IMR-90 (cell line): ENCODE data around the gene SNRK. TPM values are rescaled to one million over a fixed set of nuclear protein-coding genes. Genes with fewer than 3 reads are reported as not detected.

Experiments
- ATAC-seq: fragments of 200-7000 bp; cut with Tn5 transposase; 2 replicates; pipeline ENCODE4 v1.9.1; 2020; ENCODE audit warnings: low read depth, mild to moderate bottlenecking, moderate library complexity
- BruUV-seq: library from RNA; stranded (reverse); fragments of 400-500 nt; replicated peaks from 2 replicates; lab custom pipeline; 2021; lab: Mats Ljungman, UMichigan
- CTCF ChIA-PET: fragments of 300-600 bp; formaldehyde crosslinking; extraction: SDS; loops from one replicate; lab custom pipeline; 2021; ENCODE audit warnings: antibody characterized with exemption; lab: Yijun Ruan, JAX
- POLR2A ChIA-PET: fragments of 300-600 bp; sonication (Branson Sonifier 250); formaldehyde crosslinking; loops from one replicate; lab custom pipeline; 2022; ENCODE audit warnings: antibody characterized with exemption; ENCODE audit not compliant: unreplicated experiment; lab: Charles Lee
- DNase-seq: peaks from one replicate; pipeline ENCODE4 v3.0.0; 2013
- H2AFZ ChIP-seq: replicated peaks from 2 replicates; pipeline ENCODE3; 2013; ENCODE audit warnings: low read length, mild to moderate bottlenecking; ENCODE audit not compliant: poor library complexity
- H2AK5ac ChIP-seq: 2 replicates; pipeline ENCODE4 v1.6.1; 2013; ENCODE audit warnings: low read depth, low read length, inconsistent platforms
- H2AK9ac ChIP-seq: replicated peaks from 2 replicates; pipeline ENCODE3; 2013; ENCODE audit warnings: mild to moderate bottlenecking, low read depth, low read length, moderate library complexity; ENCODE audit not compliant: poor library complexity
- H2BK120ac ChIP-seq: 2 replicates; pipeline ENCODE4 v1.6.1; 2013; ENCODE audit warnings: low read depth, low read length, inconsistent platforms
- H2BK15ac ChIP-seq: 3 replicates; pipeline ENCODE4 v1.6.1; 2013; ENCODE audit warnings: low read depth, low read length, inconsistent platforms
- H2BK20ac ChIP-seq: 2 replicates; pipeline ENCODE4 v1.6.1; 2013; ENCODE audit warnings: low read depth, mild to moderate bottlenecking, inconsistent platforms, low read length, moderate library complexity
- H2BK5ac ChIP-seq: 2 replicates; pipeline ENCODE4 v1.6.1; 2013; ENCODE audit warnings: mild to moderate bottlenecking, low read depth, low read length, inconsistent platforms; ENCODE audit not compliant: poor library complexity, severe bottlenecking
- H3K14ac ChIP-seq: replicated peaks from 2 replicates; pipeline ENCODE4 v1.6.1; 2013; ENCODE audit warnings: low read depth, low read length, inconsistent platforms
- H3K18ac ChIP-seq: 2 replicates; pipeline ENCODE4 v1.6.1; 2013; ENCODE audit warnings: low read depth, low read length, control low read depth
- H3K23ac ChIP-seq: 2 replicates; pipeline ENCODE4 v1.6.1; 2013; ENCODE audit warnings: low read depth, low read length, inconsistent platforms
- H3K27ac ChIP-seq: 2 replicates; pipeline ENCODE4 v1.5.1; 2013; ENCODE audit warnings: mild to moderate bottlenecking, control low read depth, low read length; ENCODE audit not compliant: insufficient read depth
- H3K27me3 ChIP-seq: 2 replicates; pipeline ENCODE4 v1.6.1; 2013; ENCODE audit warnings: low read length; ENCODE audit not compliant: control insufficient read depth, insufficient read depth
- H3K36me3 ChIP-seq: 2 replicates; pipeline ENCODE4 v1.6.1; 2013; ENCODE audit warnings: low read length, mixed read lengths; ENCODE audit not compliant: control insufficient read depth, insufficient read depth
- H3K4ac ChIP-seq: 2 replicates; pipeline ENCODE4 v1.6.1; 2013; ENCODE audit warnings: low read depth, low read length, inconsistent platforms
- H3K4me1 ChIP-seq: 2 replicates; pipeline ENCODE4 v1.6.1; 2013; ENCODE audit warnings: low read length, mixed read lengths; ENCODE audit not compliant: control insufficient read depth, insufficient read depth
- H3K4me2 ChIP-seq: 2 replicates; pipeline ENCODE4 v1.6.1; 2013; ENCODE audit warnings: low read depth, mild to moderate bottlenecking, control low read depth, low read length, moderate library complexity
- H3K4me3 ChIP-seq: 2 replicates; pipeline ENCODE4 v1.5.1; 2013; ENCODE audit warnings: low read depth, mild to moderate bottlenecking, control low read depth, low read length, moderate library complexity; ENCODE audit not compliant: insufficient read depth
- H3K56ac ChIP-seq: 2 replicates; pipeline ENCODE4 v1.6.1; 2013; ENCODE audit warnings: low read length, inconsistent platforms; ENCODE audit not compliant: insufficient read depth; ENCODE audit errors: extremely low read depth
- H3K79me1 ChIP-seq, 2 experiments: 2 replicates each; pipeline ENCODE4 v1.6.1; 2013; ENCODE audit warnings: low read length in 2 of 2, inconsistent platforms in 1 of 2, low read depth in 1 of 2
- H3K9ac ChIP-seq: 2 replicates; pipeline ENCODE4 v1.6.1; 2013; ENCODE audit warnings: low read depth, low read length, control low read depth
- H3K9me1 ChIP-seq: 2 replicates; pipeline ENCODE4 v1.6.1; 2013; ENCODE audit warnings: low read length, inconsistent platforms; ENCODE audit not compliant: insufficient read depth
- H3K9me3 ChIP-seq: 2 replicates; pipeline ENCODE4 v1.6.1; 2013; ENCODE audit warnings: low read length; ENCODE audit not compliant: control insufficient read depth, insufficient read depth
- H4K20me1 ChIP-seq: 2 replicates; pipeline ENCODE4 v1.6.1; 2013; ENCODE audit warnings: low read length, inconsistent platforms; ENCODE audit not compliant: insufficient read depth
- H4K5ac ChIP-seq: 2 replicates; pipeline ENCODE4 v1.6.1; 2013; ENCODE audit warnings: mild to moderate bottlenecking, low read depth, low read length, control low read depth
- H4K8ac ChIP-seq, 2 experiments: 2 replicates each; pipeline ENCODE4 v1.6.1; 2013; ENCODE audit warnings: low read depth in 2 of 2, low read length in 2 of 2, control low read depth in 1 of 2, inconsistent platforms in 1 of 2
- H4K91ac ChIP-seq: 2 replicates; pipeline ENCODE4 v1.6.1; 2013; ENCODE audit warnings: low read depth, low read length, inconsistent platforms; ENCODE audit not compliant: insufficient read depth
- BHLHE40 ChIP-seq: fragments of 150-350 bp; IDR thresholded peaks from 2 replicates; pipeline ENCODE4 v1.6.1; 2016; ENCODE audit warnings: mild to moderate bottlenecking, low read depth, low read length
- CEBPB ChIP-seq: IDR thresholded peaks from 2 replicates; pipeline ENCODE4 v1.6.1; 2012; ENCODE audit warnings: low read depth, low read length, improper control_type of control experiment
- CHD1 ChIP-seq: IDR thresholded peaks from 2 replicates; pipeline ENCODE4 v1.6.1; 2012; ENCODE audit warnings: low read depth, low read length, improper control_type of control experiment
- CTCF ChIP-seq: conservative IDR thresholded peaks from 2 replicates; pipeline ENCODE4 v1.5.1; 2012; ENCODE audit warnings: mild to moderate bottlenecking, low read depth, low read length, improper control_type of control experiment
- FOS ChIP-seq: fragments of 150-350 bp; IDR thresholded peaks from 2 replicates; pipeline ENCODE4 v1.6.1; 2016; ENCODE audit warnings: low read depth, low read length
- MAZ ChIP-seq: IDR thresholded peaks from 2 replicates; pipeline ENCODE4 v1.6.1; 2012; ENCODE audit warnings: low read depth, mild to moderate bottlenecking, low read length, improper control_type of control experiment, moderate library complexity, borderline replicate concordance
- MXI1 ChIP-seq: IDR thresholded peaks from 2 replicates; pipeline ENCODE4 v1.6.1; 2012; ENCODE audit warnings: low read depth, mild to moderate bottlenecking, low read length, moderate library complexity, borderline replicate concordance
- NFE2L2 ChIP-seq: fragments of 150-350 bp; IDR thresholded peaks from 2 replicates; pipeline ENCODE4 v1.6.1; 2016; ENCODE audit warnings: low read depth, mild to moderate bottlenecking, low read length
- POLR2A ChIP-seq: IDR thresholded peaks from 2 replicates; pipeline ENCODE4 v1.6.1; 2012; ENCODE audit warnings: mild to moderate bottlenecking, low read depth, low read length
- RAD21 ChIP-seq: IDR thresholded peaks from 2 replicates; pipeline ENCODE4 v1.6.1; 2012; ENCODE audit warnings: low read length, improper control_type of control experiment
- RCOR1 ChIP-seq: IDR thresholded peaks from 2 replicates; pipeline ENCODE4 v1.6.1; 2012; ENCODE audit warnings: mild to moderate bottlenecking, low read length, improper control_type of control experiment; ENCODE audit not compliant: insufficient replicate concordance
- RFX5 ChIP-seq: IDR thresholded peaks from 2 replicates; pipeline ENCODE4 v1.8.0; 2012; ENCODE audit warnings: low read depth, mild to moderate bottlenecking, low read length, moderate library complexity
- SMC3 ChIP-seq: fragments of 150-350 bp; IDR thresholded peaks from 2 replicates; pipeline ENCODE4 v1.6.1; 2016; ENCODE audit warnings: low read depth, mild to moderate bottlenecking, antibody characterized with exemption, low read length, moderate library complexity
- USF2 ChIP-seq: fragments of 150-350 bp; IDR thresholded peaks from 2 replicates; pipeline ENCODE4 v1.6.1; 2017; ENCODE audit warnings: mild to moderate bottlenecking, antibody characterized with exemption, low read length, low read depth
- WGBS, 2 experiments: methylation state at CpG; one replicate each; pipeline versions ENCODE4 v1.1.5 to v1.1.7; 2013; ENCODE audit warnings: missing lambda C conversion rate in 2 of 2; ENCODE audit not compliant: insufficient read length in 1 of 2; ENCODE audit errors: extremely low coverage in 2 of 2; 5-methylcytosine and 5-hydroxymethylcytosine counted together
- dilution Hi-C: fragments of 300-500 bp; cut with HindIII; formaldehyde crosslinking; loops from one replicate; pipeline ENCODE4 v1.14.3; 2018; ENCODE audit warnings: low sequenced_read_pairs; ENCODE audit not compliant: unreplicated experiment
- in situ Hi-C: fragments of 300-500 bp; cut with MboI; formaldehyde crosslinking; loops from 3 replicates; pipeline ENCODE4 v1.14.3; 2019; ENCODE audit warnings: low sequenced_read_pairs, inconsistent platforms, mixed read lengths
- intact Hi-C: fragments of 100-400 bp; cut with micrococcal nuclease; formaldehyde crosslinking; loops from 2 replicates; pipeline ENCODE4 v1.10.0; 2022
- polyA plus RNA-seq, 3 experiments: library from polyadenylated mRNA; depleted of rRNA; stranded (reverse); fragments of >200 nt; gene quantifications; 2 replicates each; pipeline ENCODE4 v1.2.3, GENCODE V29; 2012; ENCODE audit warnings: low replicate concordance in 1 of 3
- total RNA-seq: library from RNA; depleted of rRNA; stranded (reverse); fragments of >200 nt; gene quantifications from 2 replicates; pipeline ENCODE4 v1.2.3, GENCODE V29; 2012

The SNRK gene
- total and polyA plus RNA-seq, 2 of the 4 experiments (the other 2 are of a cell fraction): 4.7 to 23.1 TPM

GRCh38 chr3:43347774-43348173, 61.4 kb downstream of the SNRK start (continued):
- no peak for TF ChIP-seq FOS
- TF ChIP-seq RFX5: no peak
- no peak for TF ChIP-seq MAZ

GRCh38 chr3:43348350-43348749, 62.0 kb downstream of the SNRK start:
- H3K9ac ChIP-seq: no peak overlapping the region

More at GRCh38 chr3:43348350-43348749, 62.0 kb downstream of the SNRK start:
- no peaks in the 10 kb centered on the region for H3K9me1 ChIP-seq
- no peak overlapping the region for H2BK120ac ChIP-seq
- no peaks in the 10 kb centered on the region for H3K27me3 ChIP-seq
- H3K27ac ChIP-seq: no peak overlapping the region
- H4K91ac ChIP-seq: no peak overlapping the region
- ATAC-seq: no peak
- H4K20me1 ChIP-seq: no peaks in the 10 kb centered on the region
- peaks cover 1% of the 10 kb centered on the region; the same call in 1 of the 2 replicates for H3K9me3 ChIP-seq
- no peak overlapping the region for H2BK20ac ChIP-seq
- no peak overlapping the region for H3K4me2 ChIP-seq
- H3K79me1 ChIP-seq: peaks cover 10 to 39% of the 10 kb centered on the region in 2 experiments
- no peak overlapping the region for H2AK5ac ChIP-seq
- no peak overlapping the region for H3K4ac ChIP-seq
- H4K8ac ChIP-seq: no peak overlapping the region
- no peak overlapping the region for H3K14ac ChIP-seq
- H2AFZ ChIP-seq: no peak overlapping the region
- no peak overlapping the region for H3K4me3 ChIP-seq
- no peak overlapping the region for H4K5ac ChIP-seq
- no peak for DNase-seq
- ChIA-PET POLR2A (no interaction called here), CTCF (no interaction called here)
- H3K56ac ChIP-seq: no peak overlapping the region
- no peak overlapping the region for H2BK15ac ChIP-seq
- TF ChIP-seq MAZ: no peak
- TF ChIP-seq MXI1: no peak
- TF ChIP-seq BHLHE40: no peak
- no peak for TF ChIP-seq CHD1
- no peak for TF ChIP-seq RCOR1
- TF ChIP-seq POLR2A: no peak
- no peak for TF ChIP-seq NFE2L2
- TF ChIP-seq USF2: no peak
- TF ChIP-seq CTCF: no peak
- no peak for TF ChIP-seq SMC3
- no peak for TF ChIP-seq RAD21
- no peak for TF ChIP-seq CEBPB
- TF ChIP-seq FOS: no peak
- H3K18ac ChIP-seq: no peak overlapping the region
- BruUV-seq: no TSS peak
- dilution Hi-C loops: no loop called here
- in situ Hi-C loops: no loop called here
- H3K23ac ChIP-seq: no peak overlapping the region
- intact Hi-C loops: no loop called here
- 100% methylated on average over 4 of the region's 11 CpGs; no CpG with 5 or more reads in 1 of the 2 experiments for WGBS, 2 experiments
- no peak overlapping the region for H2BK5ac ChIP-seq
- H2AK9ac ChIP-seq: no peak overlapping the region
- H3K36me3 ChIP-seq: peaks cover 33% of the 10 kb centered on the region
- peaks cover 2% of the 10 kb centered on the region for H3K4me1 ChIP-seq
